ENCODE data around the gene CLNK. TPM values are rescaled to one million over a fixed set of nuclear protein-coding genes. Genes with fewer than 3 reads are reported as not detected.

The CLNK gene
- total and polyA plus RNA-seq, 12 donors, result 0.07 to 0.35 (median 0.26) TPM; not detected in 9

DNA sequence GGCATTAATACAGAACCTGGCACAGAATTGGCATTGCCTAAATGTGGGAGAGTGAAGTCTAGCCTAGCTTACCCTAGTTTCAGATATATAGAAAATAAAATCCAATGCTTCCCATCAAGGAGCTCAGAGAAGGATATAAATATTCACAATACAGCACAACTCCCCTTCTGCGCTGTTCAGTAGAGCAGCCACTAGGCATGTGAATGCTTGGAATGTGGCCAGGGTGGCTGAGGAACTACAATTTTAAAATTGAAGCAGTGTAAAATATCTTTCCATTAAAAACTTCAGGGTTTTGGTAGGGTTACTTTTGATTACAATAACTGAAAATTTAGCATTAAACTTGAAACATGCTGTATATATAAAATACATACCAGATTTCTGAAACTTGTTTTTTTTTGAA is 246.8 kb downstream of the CLNK start:
- Histone ChIP-seq H3K4me1 (replicated peaks in 1 of 2) (no peaks in the 10 kb centered on the region), H3K27ac (no peak overlapping the region), H3K9me3 (replicated peaks in 1 of 3) (peaks cover 0 to 4% (median 0%) of the 10 kb centered on the region in 3 donors), H3K27me3 (no peaks in the 10 kb centered on the region), H3K36me3 (replicated peaks in 1 of 2) (no peaks in the 10 kb centered on the region), H3K4me3 (no peak overlapping the region)
- 52 to 94% (median 91%) methylated on average over 1 of the region's 1 CpG for WGBS, 4 donors
- DNase-seq, result no peak
- intact Hi-C loops (cut with DNase I), result no loop called here
- no peak for TF ChIP-seq POLR2A (IDR thresholded peaks at IDR 0.05)
- TF ChIP-seq CTCF (IDR thresholded peaks at IDR 0.05), result no peak

Other genes with a start within 250 kb of the CLNK start
- gene ZNF518B, start 227.3 kb downstream of the CLNK start, total RNA-seq, result 10 to 100 TPM; 15.0 to 45.1 (median 23.2) TPM
- gene ZNF518B, start 227.3 kb downstream of the CLNK start, polyA plus RNA-seq, result 10 to 100 TPM in 1 of 3 donors, 1 to 10 TPM in 2; 2.6 to 17.8 (median 3.9) TPM